SH-SY5Y (cell line): ENCODE measurements around the gene TWIST2.

ENCODE experiments used
- GATA2 ChIP-seq: IDR thresholded peaks from 2 replicates; pipeline ENCODE4 v1.6.1; 2011; ENCODE audit warnings: mild to moderate bottlenecking, low read depth, low read length
- GATA3 ChIP-seq: IDR thresholded peaks from 2 replicates; pipeline ENCODE4 v1.6.1; 2011; ENCODE audit warnings: low read depth, mild to moderate bottlenecking, low read length, moderate library complexity

DNA sequence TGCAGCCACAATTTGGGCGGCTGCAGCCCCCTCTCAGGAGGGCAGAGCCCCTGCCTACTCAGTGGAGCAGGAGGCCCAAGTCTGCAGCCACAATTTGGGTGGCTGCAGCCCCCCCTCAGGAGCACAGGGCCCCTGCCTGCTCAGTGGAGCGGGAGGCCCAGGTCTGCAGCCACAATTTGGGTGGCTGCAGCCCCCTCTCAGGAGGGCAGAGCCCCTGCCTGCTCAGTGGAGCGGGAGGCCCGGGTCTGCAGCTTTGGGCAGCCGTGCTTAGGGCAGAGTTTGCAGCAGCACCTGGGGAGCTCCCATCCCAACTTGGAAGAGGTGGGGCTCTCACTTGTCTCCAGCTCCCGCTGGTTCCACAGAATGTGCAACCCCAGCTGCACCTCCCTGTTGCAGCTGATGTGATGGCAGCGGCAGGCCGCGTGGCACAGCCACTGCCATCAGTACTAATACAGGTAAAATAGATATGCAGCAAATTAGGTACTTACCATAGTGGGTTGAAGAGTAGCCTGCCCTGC is 99.4 kb downstream of the TWIST2 start:
- TF ChIP-seq GATA2, result no peak
- TF ChIP-seq GATA3, result no peak
